D721Med (cell line): ENCODE results near the gene ATP1A4.

ENCODE experiments used
- DNase-seq: peaks from one replicate; pipeline ENCODE4 v3.0.0; 2011; ENCODE audit warnings: low spot score; ENCODE audit not compliant: insufficient read length
- FAIRE-seq: peaks from 2 replicates; lab custom pipeline; 2011; peaks lifted over from hg19 to GRCh38; lab: Jason Lieb, UNC
- TF ChIP-seq, protein P1 (sequence below): IDR thresholded peaks from 2 replicates; pipeline ENCODE4 v1.5.1; 2012; ENCODE audit warnings: mild to moderate bottlenecking, control low read depth; ENCODE audit not compliant: insufficient read depth; ENCODE audit errors: missing control alignments

ATP1A4 gene

DNA sequence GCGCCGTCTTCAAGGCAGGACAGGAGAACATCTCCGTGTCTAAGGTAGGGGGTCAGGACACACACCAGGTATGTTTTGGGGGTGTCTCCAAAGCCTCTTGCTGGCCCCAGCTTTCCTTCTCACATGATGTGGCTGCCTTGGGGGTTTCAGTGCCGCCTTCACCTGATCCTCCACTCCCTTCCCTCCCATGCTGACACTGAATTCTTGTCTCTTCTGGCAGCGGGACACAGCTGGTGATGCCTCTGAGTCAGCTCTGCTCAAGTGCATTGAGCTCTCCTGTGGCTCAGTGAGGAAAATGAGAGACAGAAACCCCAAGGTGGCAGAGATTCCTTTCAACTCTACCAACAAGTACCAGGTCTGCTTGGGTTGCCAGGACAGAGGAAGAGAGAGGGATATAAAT lies 22.4 kb upstream of the ATP1A4 start:
- FAIRE-seq (no peak), DNase-seq (no peak)
- TF ChIP-seq, protein P1, sequence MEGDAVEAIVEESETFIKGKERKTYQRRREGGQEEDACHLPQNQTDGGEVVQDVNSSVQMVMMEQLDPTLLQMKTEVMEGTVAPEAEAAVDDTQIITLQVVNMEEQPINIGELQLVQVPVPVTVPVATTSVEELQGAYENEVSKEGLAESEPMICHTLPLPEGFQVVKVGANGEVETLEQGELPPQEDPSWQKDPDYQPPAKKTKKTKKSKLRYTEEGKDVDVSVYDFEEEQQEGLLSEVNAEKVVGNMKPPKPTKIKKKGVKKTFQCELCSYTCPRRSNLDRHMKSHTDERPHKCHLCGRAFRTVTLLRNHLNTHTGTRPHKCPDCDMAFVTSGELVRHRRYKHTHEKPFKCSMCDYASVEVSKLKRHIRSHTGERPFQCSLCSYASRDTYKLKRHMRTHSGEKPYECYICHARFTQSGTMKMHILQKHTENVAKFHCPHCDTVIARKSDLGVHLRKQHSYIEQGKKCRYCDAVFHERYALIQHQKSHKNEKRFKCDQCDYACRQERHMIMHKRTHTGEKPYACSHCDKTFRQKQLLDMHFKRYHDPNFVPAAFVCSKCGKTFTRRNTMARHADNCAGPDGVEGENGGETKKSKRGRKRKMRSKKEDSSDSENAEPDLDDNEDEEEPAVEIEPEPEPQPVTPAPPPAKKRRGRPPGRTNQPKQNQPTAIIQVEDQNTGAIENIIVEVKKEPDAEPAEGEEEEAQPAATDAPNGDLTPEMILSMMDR: no peak

DNA sequence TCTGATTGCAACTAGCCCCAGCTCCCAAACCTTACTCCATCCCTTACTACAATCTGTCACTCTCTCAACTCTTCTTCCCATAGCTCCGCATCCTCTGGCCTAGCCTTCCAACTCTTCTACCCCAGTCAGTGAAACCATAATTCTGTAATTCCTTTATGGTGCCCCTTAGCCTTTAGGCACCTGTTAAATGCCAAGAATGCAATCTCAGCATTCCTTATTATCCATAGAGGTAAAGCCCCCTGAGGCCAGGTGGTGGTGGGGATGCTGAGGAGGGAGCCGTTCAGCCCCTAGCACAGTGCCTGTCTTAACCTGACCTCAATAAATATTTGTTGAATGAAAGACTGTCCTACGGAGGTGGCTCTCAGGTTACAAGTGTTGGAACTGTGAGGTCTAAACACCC lies 21.8 kb upstream of the ATP1A4 start:
- FAIRE-seq (no peak), DNase-seq (no peak)
- TF ChIP-seq, protein P1: no peak

DNA sequence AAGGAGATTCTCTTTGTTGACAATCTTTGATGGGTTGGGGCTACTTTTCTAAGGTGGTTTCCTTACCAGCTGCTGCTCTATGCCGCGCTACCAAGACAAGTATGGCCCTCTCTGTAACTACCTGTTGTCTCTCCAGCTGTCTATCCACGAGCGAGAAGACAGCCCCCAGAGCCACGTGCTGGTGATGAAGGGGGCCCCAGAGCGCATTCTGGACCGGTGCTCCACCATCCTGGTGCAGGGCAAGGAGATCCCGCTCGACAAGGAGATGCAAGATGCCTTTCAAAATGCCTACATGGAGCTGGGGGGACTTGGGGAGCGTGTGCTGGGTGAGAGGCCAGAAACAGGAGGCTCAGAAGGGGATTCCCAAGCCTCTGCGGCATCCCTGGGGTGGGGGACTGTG lies 21.4 kb upstream of the ATP1A4 start:
- FAIRE-seq (no peak), DNase-seq (no peak)
- TF ChIP-seq, protein P1: no peak

DNA sequence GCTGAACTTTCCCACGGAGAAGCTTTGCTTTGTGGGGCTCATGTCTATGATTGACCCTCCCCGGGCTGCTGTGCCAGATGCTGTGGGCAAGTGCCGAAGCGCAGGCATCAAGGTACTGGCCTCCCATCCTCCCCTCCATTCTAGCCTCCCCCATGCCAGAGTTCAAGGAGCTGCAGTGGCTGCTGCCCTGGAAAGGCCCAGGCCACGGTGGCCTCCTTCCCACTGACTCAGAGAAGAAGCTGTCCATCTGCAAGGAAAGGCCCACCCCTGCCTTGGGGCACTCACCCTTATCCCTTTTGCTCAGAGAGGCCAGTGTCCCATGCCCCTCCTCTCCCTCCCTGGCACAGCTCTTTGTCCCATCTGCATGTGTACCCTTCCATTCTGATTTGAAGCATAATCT lies 20.9 kb upstream of the ATP1A4 start:
- FAIRE-seq (no peak), DNase-seq (no peak)
- TF ChIP-seq, protein P1: no peak

DNA sequence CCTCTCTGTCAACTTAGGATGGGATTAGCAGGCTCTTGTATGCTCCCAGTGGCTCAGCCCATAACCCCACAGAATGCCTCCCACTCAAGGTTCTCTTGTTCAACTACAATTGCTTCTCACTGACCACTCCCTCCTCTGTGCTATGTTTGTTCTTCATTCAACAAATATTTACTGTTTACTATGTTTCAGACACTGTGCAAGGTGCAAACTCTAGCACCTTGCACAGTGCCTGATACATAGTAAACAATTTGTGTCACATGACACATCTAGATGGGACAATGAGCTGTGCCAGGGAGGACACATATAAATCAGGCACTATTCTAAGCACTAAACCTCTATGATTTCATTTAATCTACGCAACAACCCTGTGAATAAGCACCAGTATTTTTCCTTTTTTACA lies 20.5 kb upstream of the ATP1A4 start:
- TF ChIP-seq, protein P1: no peak
- FAIRE-seq: no peak

DNA sequence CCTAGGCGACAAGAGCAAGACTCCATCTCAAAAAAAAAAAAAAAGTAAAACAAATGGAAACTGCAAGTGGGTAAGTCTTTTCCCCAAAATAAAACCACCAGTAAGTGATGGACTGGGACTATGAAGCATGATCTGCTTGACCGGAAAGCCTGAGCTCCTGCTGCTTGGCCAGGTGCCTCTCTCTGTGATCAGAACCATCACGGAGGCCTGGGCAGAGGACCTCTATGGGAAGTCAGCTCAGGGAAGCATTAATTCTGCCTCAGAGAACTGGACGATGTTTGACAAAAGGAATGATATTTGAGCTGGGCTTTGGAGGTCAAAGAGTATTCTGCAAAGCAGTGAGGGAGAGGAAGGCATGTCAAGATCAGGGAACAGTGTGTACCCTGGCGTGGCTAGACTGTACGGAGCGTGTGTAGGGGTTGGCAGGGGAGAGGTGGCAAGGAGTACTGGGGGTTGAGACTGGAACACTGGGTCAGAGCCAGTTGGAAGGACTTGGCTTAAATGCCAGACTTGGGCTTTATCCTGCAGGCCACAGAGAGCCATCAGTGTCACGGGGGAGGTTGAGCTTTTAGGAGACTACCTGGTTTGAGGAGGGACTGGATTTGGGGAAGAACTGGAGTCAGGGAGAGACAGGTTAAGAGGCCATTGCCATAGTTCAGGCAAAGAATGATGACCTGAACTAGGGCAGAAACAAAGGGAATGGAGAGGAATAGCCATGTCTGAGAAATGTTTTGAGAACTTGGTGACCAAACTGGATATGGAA lies 19.4 kb upstream of the ATP1A4 start:
- FAIRE-seq (no peak), DNase-seq (no peak)
- TF ChIP-seq, protein P1: no peak

More for the DNA sequence above, 20.5 kb upstream of the ATP1A4 start:
- DNase-seq: no peak
